ENCODE results near the gene BCL2L12. TPM values are rescaled to one million over a fixed set of nuclear protein-coding genes. Genes with fewer than 3 reads are reported as not detected.

Gene BCL2L12
- polyA plus RNA-seq, 1 experiment: 21.5 TPM

DNA sequence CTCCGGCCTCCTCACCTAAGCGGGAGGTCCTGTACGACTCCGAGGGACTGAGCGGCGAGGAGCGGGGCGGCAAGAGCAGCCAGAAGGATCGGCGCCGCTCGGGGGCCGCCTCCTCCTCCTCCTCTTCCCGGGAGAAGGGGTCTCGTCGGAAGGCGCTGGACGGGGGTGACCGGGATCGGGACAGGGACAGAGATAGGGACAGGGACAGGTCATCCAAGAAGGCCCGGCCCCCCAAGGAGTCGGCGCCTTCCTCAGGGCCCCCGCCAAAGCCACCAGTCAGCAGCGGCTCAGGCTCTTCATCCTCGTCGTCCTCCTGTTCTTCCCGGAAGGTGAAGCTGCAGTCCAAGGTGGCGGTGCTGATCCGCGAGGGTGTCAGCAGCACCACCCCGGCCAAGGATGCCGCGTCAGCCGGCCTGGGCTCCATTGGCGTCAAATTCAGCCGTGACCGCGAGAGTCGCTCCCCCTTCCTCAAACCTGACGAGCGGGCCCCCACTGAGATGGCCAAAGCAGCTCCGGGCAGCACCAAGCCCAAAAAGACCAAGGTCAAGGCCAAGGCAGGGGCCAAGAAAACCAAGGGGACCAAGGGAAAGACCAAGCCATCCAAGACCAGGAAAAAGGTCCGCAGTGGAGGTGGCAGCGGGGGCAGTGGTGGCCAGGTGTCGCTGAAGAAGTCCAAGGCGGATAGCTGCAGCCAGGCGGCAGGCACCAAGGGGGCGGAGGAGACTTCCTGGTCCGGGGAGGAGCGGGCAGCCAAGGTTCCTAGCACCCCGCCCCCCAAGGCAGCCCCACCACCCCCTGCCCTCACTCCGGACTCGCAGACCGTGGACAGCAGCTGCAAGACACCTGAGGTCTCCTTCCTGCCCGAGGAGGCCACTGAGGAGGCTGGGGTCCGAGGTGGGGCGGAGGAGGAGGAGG is 12.9 kb upstream of the BCL2L12 start:
- ChIA-PET CTCF (no interaction called here), POLR2A (no interaction called here)
- no peak for DNase-seq (ENCODE audit: low read depth)
- Histone ChIP-seq H3K4me3 (ENCODE audit: low read depth, low read length) (no peak overlapping the region), H3K36me3 (ENCODE audit: control insufficient read depth, insufficient read depth, low read length) (peaks cover 49% of the 10 kb centered on the region), H3K27me3 (ENCODE audit: control insufficient read depth, insufficient read depth, low read length) (no peaks in the 10 kb centered on the region)
- TF ChIP-seq, protein P1, sequence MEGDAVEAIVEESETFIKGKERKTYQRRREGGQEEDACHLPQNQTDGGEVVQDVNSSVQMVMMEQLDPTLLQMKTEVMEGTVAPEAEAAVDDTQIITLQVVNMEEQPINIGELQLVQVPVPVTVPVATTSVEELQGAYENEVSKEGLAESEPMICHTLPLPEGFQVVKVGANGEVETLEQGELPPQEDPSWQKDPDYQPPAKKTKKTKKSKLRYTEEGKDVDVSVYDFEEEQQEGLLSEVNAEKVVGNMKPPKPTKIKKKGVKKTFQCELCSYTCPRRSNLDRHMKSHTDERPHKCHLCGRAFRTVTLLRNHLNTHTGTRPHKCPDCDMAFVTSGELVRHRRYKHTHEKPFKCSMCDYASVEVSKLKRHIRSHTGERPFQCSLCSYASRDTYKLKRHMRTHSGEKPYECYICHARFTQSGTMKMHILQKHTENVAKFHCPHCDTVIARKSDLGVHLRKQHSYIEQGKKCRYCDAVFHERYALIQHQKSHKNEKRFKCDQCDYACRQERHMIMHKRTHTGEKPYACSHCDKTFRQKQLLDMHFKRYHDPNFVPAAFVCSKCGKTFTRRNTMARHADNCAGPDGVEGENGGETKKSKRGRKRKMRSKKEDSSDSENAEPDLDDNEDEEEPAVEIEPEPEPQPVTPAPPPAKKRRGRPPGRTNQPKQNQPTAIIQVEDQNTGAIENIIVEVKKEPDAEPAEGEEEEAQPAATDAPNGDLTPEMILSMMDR (IDR thresholded peaks at IDR 0.05; ENCODE audit: insufficient read depth, low read depth, low read length): no peak

DNA sequence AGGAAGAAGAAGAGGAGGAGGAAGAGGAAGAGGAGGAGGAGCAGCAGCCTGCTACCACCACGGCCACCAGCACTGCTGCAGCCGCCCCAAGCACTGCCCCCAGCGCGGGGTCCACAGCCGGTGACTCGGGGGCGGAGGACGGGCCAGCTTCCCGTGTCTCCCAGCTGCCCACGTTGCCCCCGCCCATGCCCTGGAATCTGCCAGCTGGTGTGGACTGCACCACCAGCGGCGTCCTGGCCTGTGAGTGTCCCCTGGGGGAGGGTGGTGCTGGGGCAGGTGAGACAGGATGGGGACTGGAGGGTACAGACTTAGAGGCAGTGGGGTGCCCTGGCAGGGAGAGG is 12.3 kb upstream of the BCL2L12 start:
- H3K36me3 ChIP-seq (ENCODE audit: control insufficient read depth, insufficient read depth, low read length): peaks cover 52% of the 10 kb centered on the region

GRCh38 chr19:49654581-49654980 is 11.2 kb upstream of the BCL2L12 start:
- peaks cover 61% of the 10 kb centered on the region for H3K36me3 ChIP-seq (ENCODE audit: control insufficient read depth, insufficient read depth, low read length)
- TF ChIP-seq, protein P1 (IDR thresholded peaks at IDR 0.05; ENCODE audit: insufficient read depth, low read depth, low read length): no peak
- no peaks in the 10 kb centered on the region for H3K27me3 ChIP-seq (ENCODE audit: control insufficient read depth, insufficient read depth, low read length)
- DNase-seq (ENCODE audit: low read depth): no peak
- ChIA-PET CTCF (interaction anchor here (1.1 kb wide), 1 partner anchor 20 kb away, joined by 5 read pairs; no protein-coding TSS in a partner anchor), POLR2A (no interaction called here)
- no peak overlapping the region for H3K4me3 ChIP-seq (ENCODE audit: low read depth, low read length)

More for the DNA sequence above, 12.3 kb upstream of the BCL2L12 start:
- Histone ChIP-seq H3K27me3 (ENCODE audit: control insufficient read depth, insufficient read depth, low read length) (no peaks in the 10 kb centered on the region), H3K4me3 (ENCODE audit: low read depth, low read length) (no peak overlapping the region)
- ChIA-PET POLR2A (no interaction called here), CTCF (no interaction called here)
- TF ChIP-seq, protein P1 (IDR thresholded peaks at IDR 0.05; ENCODE audit: insufficient read depth, low read depth, low read length): no peak
- no peak for DNase-seq (ENCODE audit: low read depth)

DNA sequence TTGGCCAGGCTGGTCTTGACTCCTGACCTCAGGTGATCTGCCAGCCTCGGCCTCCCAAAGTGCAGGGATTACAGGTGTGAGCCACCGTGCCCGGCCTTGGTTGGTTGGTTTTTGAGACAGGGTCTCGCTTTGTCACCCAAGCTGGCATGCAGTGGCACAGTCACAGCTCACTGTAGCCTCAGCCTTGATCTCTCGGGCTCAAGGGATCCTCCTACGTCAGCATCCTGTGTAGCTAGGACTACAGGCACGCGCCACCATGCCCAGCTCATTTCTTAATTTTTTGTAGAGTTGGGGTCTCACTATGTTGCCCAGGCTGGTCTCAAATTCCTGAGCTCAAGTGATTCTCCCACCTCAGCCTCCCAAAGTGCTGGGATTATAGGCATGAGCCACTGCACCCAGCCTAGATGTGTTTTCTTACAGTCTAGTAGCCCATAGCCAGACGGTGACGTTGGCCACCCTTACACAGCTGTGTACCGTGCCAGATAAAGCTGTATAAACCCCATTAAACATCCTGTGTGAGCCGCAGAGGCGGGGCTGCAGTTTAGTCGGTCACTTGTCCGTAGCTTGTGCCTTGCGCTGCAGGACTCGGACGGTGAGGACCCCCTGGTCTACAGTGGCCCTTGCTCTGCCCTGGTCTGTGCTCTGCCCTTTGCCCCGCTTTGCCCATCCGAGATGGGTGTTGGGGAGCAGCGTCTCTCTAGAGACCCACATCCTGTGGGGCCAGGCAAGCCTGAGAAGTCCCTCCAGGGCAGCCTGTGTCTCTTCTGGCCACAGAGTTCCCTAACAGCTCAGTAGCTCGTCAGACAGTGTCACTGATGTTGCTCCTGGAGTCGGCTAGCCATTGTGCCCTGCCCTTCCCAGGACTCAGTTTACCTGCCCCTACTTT is 9.9 kb upstream of the BCL2L12 start:
- peaks cover 61% of the 10 kb centered on the region for H3K36me3 ChIP-seq (ENCODE audit: control insufficient read depth, insufficient read depth, low read length)
- no peak for DNase-seq (ENCODE audit: low read depth)
- no peaks in the 10 kb centered on the region for H3K27me3 ChIP-seq (ENCODE audit: control insufficient read depth, insufficient read depth, low read length)
- POLR2A ChIA-PET: no interaction called here
- CTCF ChIA-PET: interaction anchor here (0.7 to 2.6 kb wide), 4 partner anchors 11 to 19 kb away, joined by 3 to 8 read pairs (median 4); no protein-coding TSS in a partner anchor
- no peak overlapping the region for H3K4me3 ChIP-seq (ENCODE audit: low read depth, low read length)
- TF ChIP-seq, protein P1 (IDR thresholded peaks at IDR 0.05; ENCODE audit: insufficient read depth, low read depth, low read length): no peak
